PC-9 (cell line): Measurements from ENCODE around the gene BTBD17.

Experiments used
- EZH2 ChIP-seq: fragments of 200-600 bp; sonication (generic); IDR thresholded peaks from 2 replicates; pipeline ENCODE4 v1.8.0; 2017; ENCODE audit warnings: antibody characterized with exemption, low read depth
- TF ChIP-seq, protein P1 (sequence below): fragments of 200-600 bp; sonication (generic); conservative IDR thresholded peaks from 2 replicates; pipeline ENCODE4 v1.6.1; 2017; ENCODE audit warnings: mixed run types, antibody characterized with exemption, mild to moderate bottlenecking, moderate library complexity

GRCh38 chr17:74317071-74317470 is 44.6 kb downstream of the BTBD17 start:
- TF ChIP-seq, protein P1, sequence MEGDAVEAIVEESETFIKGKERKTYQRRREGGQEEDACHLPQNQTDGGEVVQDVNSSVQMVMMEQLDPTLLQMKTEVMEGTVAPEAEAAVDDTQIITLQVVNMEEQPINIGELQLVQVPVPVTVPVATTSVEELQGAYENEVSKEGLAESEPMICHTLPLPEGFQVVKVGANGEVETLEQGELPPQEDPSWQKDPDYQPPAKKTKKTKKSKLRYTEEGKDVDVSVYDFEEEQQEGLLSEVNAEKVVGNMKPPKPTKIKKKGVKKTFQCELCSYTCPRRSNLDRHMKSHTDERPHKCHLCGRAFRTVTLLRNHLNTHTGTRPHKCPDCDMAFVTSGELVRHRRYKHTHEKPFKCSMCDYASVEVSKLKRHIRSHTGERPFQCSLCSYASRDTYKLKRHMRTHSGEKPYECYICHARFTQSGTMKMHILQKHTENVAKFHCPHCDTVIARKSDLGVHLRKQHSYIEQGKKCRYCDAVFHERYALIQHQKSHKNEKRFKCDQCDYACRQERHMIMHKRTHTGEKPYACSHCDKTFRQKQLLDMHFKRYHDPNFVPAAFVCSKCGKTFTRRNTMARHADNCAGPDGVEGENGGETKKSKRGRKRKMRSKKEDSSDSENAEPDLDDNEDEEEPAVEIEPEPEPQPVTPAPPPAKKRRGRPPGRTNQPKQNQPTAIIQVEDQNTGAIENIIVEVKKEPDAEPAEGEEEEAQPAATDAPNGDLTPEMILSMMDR = no peak
- no peak for TF ChIP-seq EZH2
